ACC112 (cell line): ENCODE results near the gene POC5.

Source experiments
- H2AFZ ChIP-seq: fragments of 200-600 bp; sonication (generic); one replicate; pipeline ENCODE4 v1.6.0; 2017; ENCODE audit warnings: antibody characterized with exemption, low read length; ENCODE audit not compliant: unreplicated experiment
- H3K27ac ChIP-seq: fragments of 200-600 bp; sonication (generic); 2 replicates; pipeline ENCODE4 v1.5.1; 2014; ENCODE audit warnings: low read depth, mild to moderate bottlenecking, antibody characterized with exemption, low read length, moderate library complexity
- H3K27me3 ChIP-seq: fragments of 200-600 bp; sonication (generic); 2 replicates; pipeline ENCODE4 v1.6.1; 2014; ENCODE audit warnings: mild to moderate bottlenecking, antibody characterized with exemption, low read length, moderate library complexity, mixed read lengths; ENCODE audit not compliant: insufficient read depth
- H3K36me3 ChIP-seq: fragments of 200-600 bp; sonication (generic); 2 replicates; pipeline ENCODE4 v1.6.1; 2016; ENCODE audit warnings: mild to moderate bottlenecking, antibody characterized with exemption, low read length, moderate library complexity, mixed read lengths; ENCODE audit not compliant: insufficient read depth
- H3K4me1 ChIP-seq: fragments of 200-600 bp; sonication (generic); one replicate; pipeline ENCODE4 v1.6.1; 2016; ENCODE audit warnings: low read length, mixed read lengths; ENCODE audit not compliant: insufficient read depth, unreplicated experiment, control insufficient read depth
- H3K4me3 ChIP-seq: fragments of 200-600 bp; sonication (generic); 2 replicates; pipeline ENCODE4 v1.5.1; 2014; ENCODE audit warnings: mild to moderate bottlenecking, low read depth, low read length
- H3K79me2 ChIP-seq: fragments of 200-600 bp; sonication (generic); one replicate; pipeline ENCODE4 v1.6.0; 2016; ENCODE audit warnings: low read length; ENCODE audit not compliant: control insufficient read depth, unreplicated experiment, insufficient read depth

The POC5 gene

DNA sequence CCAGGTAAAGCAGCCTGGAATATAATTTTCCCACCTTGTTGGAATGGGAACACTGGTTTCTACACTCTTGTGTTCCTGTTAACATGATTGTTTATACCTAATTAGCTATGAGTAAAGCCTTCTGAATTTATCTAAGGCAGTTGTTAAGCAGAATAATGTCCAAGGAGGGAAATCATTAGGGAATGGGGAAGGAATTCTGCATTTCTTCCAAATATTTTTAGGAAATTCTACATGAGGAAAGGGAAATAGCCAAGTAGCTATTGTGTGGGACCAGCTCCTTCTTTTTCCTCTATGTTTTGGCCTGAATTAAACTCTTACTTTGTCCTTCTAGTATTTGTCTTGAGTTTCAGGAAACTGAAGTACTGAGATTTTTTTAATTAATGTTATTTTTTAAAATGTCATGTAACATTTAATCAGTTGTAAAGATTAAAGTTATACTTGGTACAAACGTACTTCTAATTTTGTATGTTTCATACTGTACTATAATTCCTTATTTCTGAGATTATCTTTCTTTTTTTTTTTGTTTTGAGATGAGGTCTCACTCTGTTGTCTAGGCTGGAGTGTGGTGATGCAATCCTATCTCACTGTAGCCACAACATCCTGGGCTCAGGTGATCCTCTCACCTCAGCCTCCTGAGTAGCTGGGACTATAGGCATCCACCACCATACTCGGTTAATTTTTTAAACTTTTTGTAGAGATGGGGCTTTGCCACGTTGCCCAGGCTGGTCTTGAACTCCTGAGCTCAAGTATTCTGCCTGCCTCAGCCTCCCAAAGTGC, 77.5 kb downstream of the POC5 start:
- H3K79me2 ChIP-seq = no peaks in the 10 kb centered on the region
- no peaks in the 10 kb centered on the region; the same call in 1 of the 2 replicates for H3K36me3 ChIP-seq
- H2AFZ ChIP-seq = no peak overlapping the region
- no peaks in the 10 kb centered on the region for H3K27me3 ChIP-seq
- H3K4me1 ChIP-seq = peaks cover 16% of the 10 kb centered on the region
- no peak overlapping the region for H3K4me3 ChIP-seq
- H3K27ac ChIP-seq = peak overlapping the region; percentile 77

- no peaks in the 10 kb centered on the region for H3K79me2 ChIP-seq
- H3K36me3 ChIP-seq = no peaks in the 10 kb centered on the region; the same call in 1 of the 2 replicates
- H3K4me1 ChIP-seq = peaks cover 16% of the 10 kb centered on the region
- H3K27ac ChIP-seq = no peak overlapping the region
- no peak overlapping the region for H3K4me3 ChIP-seq
- no peaks in the 10 kb centered on the region for H3K27me3 ChIP-seq
- no peak overlapping the region for H2AFZ ChIP-seq
Measured at GRCh38 chr5:75637949-75638348, 79.3 kb downstream of the POC5 start.

GRCh38 chr5:75632321-75632720, 84.9 kb downstream of the POC5 start:
- no peaks in the 10 kb centered on the region for H3K27me3 ChIP-seq
- H3K27ac ChIP-seq = no peak overlapping the region
- H3K79me2 ChIP-seq = no peaks in the 10 kb centered on the region
- no peak overlapping the region for H2AFZ ChIP-seq
- no peak overlapping the region for H3K4me3 ChIP-seq
- no peaks in the 10 kb centered on the region for H3K36me3 ChIP-seq
- H3K4me1 ChIP-seq = no peaks in the 10 kb centered on the region

DNA sequence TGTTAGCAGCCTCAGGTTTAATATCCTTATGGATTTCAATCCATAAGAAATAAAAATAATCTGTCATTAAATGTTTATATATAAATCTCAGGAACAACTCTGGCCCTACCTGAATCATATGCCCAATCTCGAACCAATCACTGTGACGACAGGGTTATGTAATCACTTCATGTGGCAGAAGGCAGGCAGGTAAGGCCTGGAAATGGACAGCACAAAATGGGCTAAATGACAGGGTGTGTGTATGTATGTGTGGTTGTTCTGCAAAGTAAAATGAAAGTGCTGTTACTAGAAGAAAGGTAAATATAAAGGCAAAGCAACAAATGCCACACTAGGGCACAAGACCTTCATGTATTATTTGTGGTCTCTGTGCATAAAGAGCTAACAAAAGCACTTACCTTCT, 86.4 kb downstream of the POC5 start:
- Histone ChIP-seq H3K79me2 (no peaks in the 10 kb centered on the region), H3K4me1 (no peaks in the 10 kb centered on the region), H3K27me3 (no peaks in the 10 kb centered on the region), H3K27ac (no peak overlapping the region), H2AFZ (no peak overlapping the region), H3K4me3 (no peak overlapping the region), H3K36me3 (no peaks in the 10 kb centered on the region)

GRCh38 chr5:75627801-75628200, 89.4 kb downstream of the POC5 start:
- Histone ChIP-seq H3K4me3 (no peak overlapping the region), H3K27ac (no peak overlapping the region), H3K36me3 (no peaks in the 10 kb centered on the region), H3K4me1 (peaks cover 6% of the 10 kb centered on the region), H3K27me3 (no peaks in the 10 kb centered on the region), H2AFZ (no peak overlapping the region), H3K79me2 (no peaks in the 10 kb centered on the region)

- no peak overlapping the region for H3K4me3 ChIP-seq
Measured at GRCh38 chr5:75626959-75627358, 90.3 kb downstream of the POC5 start.

More at GRCh38 chr5:75626959-75627358, 90.3 kb downstream of the POC5 start:
- Histone ChIP-seq H3K27me3 (no peaks in the 10 kb centered on the region), H3K79me2 (no peaks in the 10 kb centered on the region), H3K4me1 (peaks cover 6% of the 10 kb centered on the region), H3K36me3 (no peaks in the 10 kb centered on the region), H3K27ac (no peak overlapping the region), H2AFZ (no peak overlapping the region)
